ENCODE results near the gene NPR1.

- TF ChIP-seq MAX (IDR thresholded peaks at IDR 0.05; ENCODE audit: low read depth, low read length): no peak
- TF ChIP-seq, protein P1, sequence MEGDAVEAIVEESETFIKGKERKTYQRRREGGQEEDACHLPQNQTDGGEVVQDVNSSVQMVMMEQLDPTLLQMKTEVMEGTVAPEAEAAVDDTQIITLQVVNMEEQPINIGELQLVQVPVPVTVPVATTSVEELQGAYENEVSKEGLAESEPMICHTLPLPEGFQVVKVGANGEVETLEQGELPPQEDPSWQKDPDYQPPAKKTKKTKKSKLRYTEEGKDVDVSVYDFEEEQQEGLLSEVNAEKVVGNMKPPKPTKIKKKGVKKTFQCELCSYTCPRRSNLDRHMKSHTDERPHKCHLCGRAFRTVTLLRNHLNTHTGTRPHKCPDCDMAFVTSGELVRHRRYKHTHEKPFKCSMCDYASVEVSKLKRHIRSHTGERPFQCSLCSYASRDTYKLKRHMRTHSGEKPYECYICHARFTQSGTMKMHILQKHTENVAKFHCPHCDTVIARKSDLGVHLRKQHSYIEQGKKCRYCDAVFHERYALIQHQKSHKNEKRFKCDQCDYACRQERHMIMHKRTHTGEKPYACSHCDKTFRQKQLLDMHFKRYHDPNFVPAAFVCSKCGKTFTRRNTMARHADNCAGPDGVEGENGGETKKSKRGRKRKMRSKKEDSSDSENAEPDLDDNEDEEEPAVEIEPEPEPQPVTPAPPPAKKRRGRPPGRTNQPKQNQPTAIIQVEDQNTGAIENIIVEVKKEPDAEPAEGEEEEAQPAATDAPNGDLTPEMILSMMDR (IDR thresholded peaks at IDR 0.05; ENCODE audit: low read depth, low read length): no peak
- no peak for TF ChIP-seq POLR2A (IDR thresholded peaks at IDR 0.05; ENCODE audit: extremely low read depth, insufficient read length)
- no peak for TF ChIP-seq MYC (IDR thresholded peaks at IDR 0.05; ENCODE audit: low read depth, low read length)
Measured at GRCh38 chr1:153655333-153655732, 23.2 kb upstream of the NPR1 start.

All from NB4 (cell line).